Prostate gland (tissue), 2 donors: ENCODE results near the gene SHISA2.

Experiments used
- CTCF ChIP-seq, 4 experiments: fragments of 200-600 bp in 2 of 4; fragments of 450-650 bp in 2 of 4; sonication (generic) in 2 of 4; IDR thresholded peaks; 1 replicate in 3 of 4; 2 replicates in 1 of 4; pipeline ENCODE4 v1.5.1; 2016 to 2019; ENCODE audit warnings: antibody characterized with exemption in 4 of 4, mild to moderate bottlenecking in 2 of 4, moderate library complexity in 2 of 4
- POLR2A ChIP-seq: fragments of 450-650 bp; IDR thresholded peaks from one replicate; pipeline ENCODE4 v1.6.1; 2016; ENCODE audit warnings: antibody characterized with exemption, mild to moderate bottlenecking

- TF ChIP-seq CTCF (IDR thresholded peaks at IDR 0.05) = no peak
- TF ChIP-seq POLR2A = no peak
Observed at GRCh38 chr13:26071691-26072090, 19.9 kb upstream of the SHISA2 start.
